SK-N-SH (cell line): ENCODE data around the gene FMOD. TPM values are rescaled to one million over a fixed set of nuclear protein-coding genes. Genes with fewer than 3 reads are reported as not detected.

ENCODE experiments used
- CTCF ChIA-PET: fragments of 300-600, 350-600 bp; formaldehyde crosslinking; extraction: SDS; loops from one replicate; lab custom pipeline; 2021; lab: Yijun Ruan, JAX
- POLR2A ChIA-PET: fragments of 350-600 bp; sonication (Branson Sonifier 250); formaldehyde crosslinking; extraction: SDS; loops from one replicate; lab custom pipeline; 2020; ENCODE audit warnings: antibody characterized with exemption, inconsistent platforms; lab: Yijun Ruan, JAX
- DNase-seq: peaks from one replicate; pipeline ENCODE4 v3.0.0; 2012
- H2AFZ ChIP-seq: fragments of 200-600 bp; sonication (generic); 2 replicates; pipeline ENCODE4 v1.8.1; 2016; ENCODE audit warnings: antibody characterized with exemption, mild to moderate bottlenecking, low read depth
- H3F3A ChIP-seq: fragments of 200-600 bp; sonication (generic); replicated peaks from 2 replicates; pipeline ENCODE3; 2016; ENCODE audit warnings: antibody characterized with exemption, mild to moderate bottlenecking; ENCODE audit not compliant: insufficient read depth
- H3K27ac ChIP-seq, 2 experiments: fragments of 200-500 bp in 1 of 2; fragments of 200-600 bp in 1 of 2; sonication (Bioruptor generic) in 1 of 2; sonication (generic), shearing (Covaris generic) in 1 of 2; 2 replicates each; pipeline versions ENCODE4 v1.5.1 to v1.6.1; 2014 to 2016; ENCODE audit warnings: low read depth in 2 of 2, inconsistent platforms in 1 of 2, low read length in 1 of 2, mild to moderate bottlenecking in 1 of 2, mixed read lengths in 1 of 2
- H3K27me3 ChIP-seq: fragments of 200-600 bp; sonication (generic), shearing (Covaris generic); 2 replicates; pipeline ENCODE4 v1.6.1; 2016; ENCODE audit warnings: mixed run types; ENCODE audit not compliant: insufficient read depth
- H3K36me3 ChIP-seq, 2 experiments: fragments of 200-500 bp in 1 of 2; fragments of 200-600 bp in 1 of 2; sonication (Bioruptor generic) in 1 of 2; sonication (generic) in 1 of 2; replicated peaks in 1 of 2; 2 replicates each; pipeline versions ENCODE3 to v1.5.1; 2014 to 2016; ENCODE audit warnings: low read length in 1 of 2, mild to moderate bottlenecking in 1 of 2; ENCODE audit not compliant: insufficient read depth in 2 of 2, control insufficient read depth in 1 of 2
- H3K4me1 ChIP-seq, 2 experiments: fragments of 200-500 bp in 1 of 2; fragments of 200-600 bp in 1 of 2; sonication (Bioruptor generic) in 1 of 2; sonication (generic), shearing (Covaris generic) in 1 of 2; 2 replicates each; pipeline versions ENCODE4 v1.5.1 to v1.6.1; 2014 to 2016; ENCODE audit warnings: low read depth in 1 of 2, low read length in 1 of 2, mixed run types in 1 of 2; ENCODE audit not compliant: insufficient read depth in 2 of 2, control insufficient read depth in 1 of 2
- H3K4me2 ChIP-seq: fragments of 200-600 bp; sonication (generic), shearing (Covaris generic); 2 replicates; pipeline ENCODE4 v1.6.1; 2017; ENCODE audit warnings: mixed run types
- H3K4me3 ChIP-seq, 2 experiments: fragments of 200-500 bp in 1 of 2; fragments of 200-600 bp in 1 of 2; sonication (Bioruptor generic) in 1 of 2; sonication (generic), shearing (Covaris generic) in 1 of 2; 2 replicates each; pipeline versions ENCODE4 v1.5.1 to v1.8.1; 2014 to 2016; ENCODE audit warnings: low read depth in 2 of 2, inconsistent platforms in 1 of 2, low read length in 1 of 2, mild to moderate bottlenecking in 1 of 2, mixed read lengths in 1 of 2, moderate library complexity in 1 of 2
- H3K79me2 ChIP-seq: fragments of 200-600 bp; sonication (generic); 2 replicates; pipeline ENCODE4 v1.8.1; 2017; ENCODE audit warnings: mild to moderate bottlenecking; ENCODE audit not compliant: insufficient read depth
- H3K9ac ChIP-seq: fragments of 200-600 bp; sonication (generic); 2 replicates; pipeline ENCODE4 v1.6.1; 2017; ENCODE audit warnings: mixed run types
- H3K9me2 ChIP-seq: fragments of 200-600 bp; sonication (generic); 2 replicates; pipeline ENCODE4 v1.6.1; 2017; ENCODE audit warnings: mixed run types
- H3K9me3 ChIP-seq: fragments of 200-600 bp; sonication (generic); 2 replicates; pipeline ENCODE4 v1.6.1; 2017; ENCODE audit warnings: mixed run types, mild to moderate bottlenecking, moderate library complexity
- H4K20me1 ChIP-seq: fragments of 200-600 bp; sonication (generic); 2 replicates; pipeline ENCODE4 v1.6.1; 2017; ENCODE audit warnings: mild to moderate bottlenecking, mixed run types; ENCODE audit not compliant: insufficient read depth
- EP300 ChIP-seq, 2 experiments: IDR thresholded peaks; 2 replicates each; pipeline versions ENCODE4 v1.4.0 to v1.6.1; 2012; ENCODE audit warnings: borderline replicate concordance in 1 of 2, low read depth in 1 of 2, low read length in 1 of 2
- FOSL2 ChIP-seq: IDR thresholded peaks from 2 replicates; pipeline ENCODE4 v1.4.0; 2012; ENCODE audit warnings: low read depth, mild to moderate bottlenecking, moderate library complexity, borderline replicate concordance
- FOXJ3 ChIP-seq: sonication (generic); formaldehyde crosslinking; IDR thresholded peaks from 2 replicates; pipeline ENCODE4 v1.5.1; 2020; ENCODE audit warnings: mild to moderate bottlenecking, missing genetic modification reagents
- GABPA ChIP-seq: IDR thresholded peaks from 2 replicates; pipeline ENCODE4 v1.4.0; 2012; ENCODE audit warnings: low read depth, mild to moderate bottlenecking
- JUND ChIP-seq: IDR thresholded peaks from 2 replicates; pipeline ENCODE4 v1.4.0; 2012
- MEF2A ChIP-seq: IDR thresholded peaks from 2 replicates; pipeline ENCODE4 v1.4.0; 2012; ENCODE audit warnings: low read depth, borderline replicate concordance
- NFIC ChIP-seq: IDR thresholded peaks from 2 replicates; pipeline ENCODE4 v1.4.0; 2012; ENCODE audit warnings: borderline replicate concordance
- NRF1 ChIP-seq: IDR thresholded peaks from 2 replicates; pipeline ENCODE4 v1.6.1; 2012; ENCODE audit warnings: low read depth, mild to moderate bottlenecking, low read length
- POLR2AphosphoS5 ChIP-seq: IDR thresholded peaks from 2 replicates; pipeline ENCODE4 v1.6.1; 2012; ENCODE audit warnings: low read depth, low read length
- RAD21 ChIP-seq: IDR thresholded peaks from 2 replicates; pipeline ENCODE4 v1.6.1; 2012; ENCODE audit warnings: mild to moderate bottlenecking, low read length
- SIN3A ChIP-seq: IDR thresholded peaks from 2 replicates; pipeline ENCODE4 v1.6.1; 2012; ENCODE audit warnings: low read depth, mild to moderate bottlenecking, low read length, moderate library complexity, borderline replicate concordance
- TAF1 ChIP-seq: IDR thresholded peaks from 2 replicates; pipeline ENCODE4 v1.6.1; 2012; ENCODE audit warnings: low read depth, mild to moderate bottlenecking, low read length, moderate library complexity, borderline replicate concordance
- TCF12 ChIP-seq: IDR thresholded peaks from 2 replicates; pipeline ENCODE4 v1.4.0; 2012
- YY1 ChIP-seq: IDR thresholded peaks from 2 replicates; pipeline ENCODE4 v1.4.0; 2012; ENCODE audit warnings: low read depth, mild to moderate bottlenecking
- WGBS: methylation state at CpG from one replicate; pipeline ENCODE4 v1.1.6; 2017; ENCODE audit warnings: low lambda C conversion rate; 5-methylcytosine and 5-hydroxymethylcytosine counted together
- polyA plus RNA-seq, 3 experiments: library from polyadenylated mRNA; depleted of rRNA; stranded (reverse); fragments of >200 nt; gene quantifications; 2 replicates each; pipeline ENCODE4 v1.2.3, GENCODE V29; 2012
- TF ChIP-seq, protein P1 (sequence below): fragments of 150-350 bp; IDR thresholded peaks from 2 replicates; pipeline ENCODE4 v1.6.1; 2017; ENCODE audit warnings: antibody characterized with exemption, low read length, low read depth, borderline replicate concordance
- TF ChIP-seq, protein P2 (sequence below): IDR thresholded peaks from 2 replicates; pipeline ENCODE4 v1.6.1; 2012; ENCODE audit warnings: mild to moderate bottlenecking, low read depth, low read length, moderate library complexity
- TF ChIP-seq, protein P3 (sequence below): fragments of 150-350 bp; IDR thresholded peaks from 2 replicates; pipeline ENCODE4 v1.6.1; 2016; ENCODE audit warnings: mild to moderate bottlenecking, low read depth, low read length
- TF ChIP-seq, protein P4 (sequence below): fragments of 200-600 bp; sonication (generic); IDR thresholded peaks from 2 replicates; pipeline ENCODE4 v1.6.1; 2017; ENCODE audit warnings: antibody characterized with exemption, mild to moderate bottlenecking, moderate library complexity

FMOD gene
- polyA plus RNA-seq, 1 of the 3 experiments (the other 2 are of a cell fraction) = not detected

DNA sequence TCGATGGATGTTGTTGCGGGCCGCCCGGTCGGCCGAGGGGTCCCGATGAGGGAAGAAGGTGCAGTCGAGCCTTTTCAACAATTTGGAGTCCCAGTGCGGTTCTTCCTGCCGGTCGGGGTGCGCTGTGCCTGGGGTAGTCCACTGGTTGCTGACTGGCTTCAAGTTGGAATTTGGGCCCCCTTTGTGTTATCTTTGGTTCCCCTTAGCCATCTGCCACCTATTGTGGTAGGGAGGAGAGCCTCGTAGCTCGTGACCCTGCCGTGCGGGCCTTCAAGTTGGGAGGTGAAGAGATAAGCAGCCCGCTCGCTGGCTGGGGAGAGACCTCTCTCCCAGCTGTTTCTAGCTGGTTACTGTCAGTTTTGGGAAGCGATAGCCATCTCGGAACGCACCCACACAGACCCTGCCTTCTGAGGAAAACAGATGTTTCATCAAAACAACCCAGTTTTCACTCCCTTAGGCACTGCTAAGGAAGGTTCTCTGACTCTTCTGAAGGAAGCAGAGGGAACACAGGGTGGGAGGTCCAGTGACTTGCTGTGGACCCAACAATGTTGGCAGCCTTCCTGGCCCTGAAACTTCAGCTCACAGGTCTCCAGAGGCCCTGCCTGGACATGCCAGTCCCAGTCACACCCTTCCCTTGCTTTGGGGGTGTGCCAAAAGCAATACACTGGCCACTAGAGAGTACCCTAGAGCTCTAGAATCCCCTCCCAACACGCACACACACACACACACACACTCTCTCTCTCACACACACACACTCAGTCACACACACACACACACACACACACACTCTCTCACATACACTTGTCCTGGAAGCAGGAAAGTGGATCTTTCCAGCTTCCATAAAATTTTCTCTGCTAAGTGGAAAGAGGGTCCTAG lies 44.6 kb downstream of the FMOD start:
- no peaks in the 10 kb centered on the region for H3K9me3 ChIP-seq
- H4K20me1 ChIP-seq = peaks cover 39% of the 10 kb centered on the region
- H3K9ac ChIP-seq = peak overlapping the region; percentile 83
- H3K79me2 ChIP-seq = peaks cover 32% of the 10 kb centered on the region
- POLR2A ChIA-PET = interaction anchor here (0.8 to 2.7 kb wide), 9 partner anchors 10 to 366 kb away, joined by 3 to 18 read pairs (median 6); no protein-coding TSS in a partner anchor
- peak overlapping the region; percentile 17 to 83; a peak in 3 of 4 replicates for H3K27ac ChIP-seq
- H3K9me2 ChIP-seq = no peaks in the 10 kb centered on the region
- H3K4me3 ChIP-seq = peak overlapping the region; percentile 84 to 94
- H3K4me2 ChIP-seq = peak overlapping the region; percentile 99
- peak; percentile 82 for DNase-seq
- peaks cover 21 to 23% of the 10 kb centered on the region in 2 experiments for H3K36me3 ChIP-seq
- H3K27me3 ChIP-seq = no peaks in the 10 kb centered on the region
- peak overlapping the region; percentile 80; the same call in 1 of the 2 replicates for H2AFZ ChIP-seq
- TF ChIP-seq NRF1 (no peak), TAF1 (no peak), RAD21 (peak; percentile 33; the same call in 1 of the 2 replicates), NFIC (peak; percentile 74), TCF12 (0 out of 2 replicates have a peak, but pooled peaks have one; percentile 15), FOSL2 (no peak), GABPA (no peak), EP300 (IDR thresholded peaks at IDR 0.05; ENCODE audit: borderline replicate concordance in 1 of 2, low read depth in 1 of 2, low read length in 1 of 2) (no peak), POLR2AphosphoS5 (peak; percentile 75)
- TF ChIP-seq, protein P1, sequence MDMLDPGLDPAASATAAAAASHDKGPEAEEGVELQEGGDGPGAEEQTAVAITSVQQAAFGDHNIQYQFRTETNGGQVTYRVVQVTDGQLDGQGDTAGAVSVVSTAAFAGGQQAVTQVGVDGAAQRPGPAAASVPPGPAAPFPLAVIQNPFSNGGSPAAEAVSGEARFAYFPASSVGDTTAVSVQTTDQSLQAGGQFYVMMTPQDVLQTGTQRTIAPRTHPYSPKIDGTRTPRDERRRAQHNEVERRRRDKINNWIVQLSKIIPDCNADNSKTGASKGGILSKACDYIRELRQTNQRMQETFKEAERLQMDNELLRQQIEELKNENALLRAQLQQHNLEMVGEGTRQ = no peak
- CTCF ChIA-PET = interaction anchor here (0.7 to 9.2 kb wide), 20 partner anchors 9 to 267 kb away, joined by 3 to 127 read pairs (median 5); no protein-coding TSS in a partner anchor
- 16% methylated on average over 12 of the region's 22 CpGs for WGBS
- peaks cover 5% of the 10 kb centered on the region for H3F3A ChIP-seq
- peaks cover 22 to 48% of the 10 kb centered on the region in 2 experiments for H3K4me1 ChIP-seq

DNA sequence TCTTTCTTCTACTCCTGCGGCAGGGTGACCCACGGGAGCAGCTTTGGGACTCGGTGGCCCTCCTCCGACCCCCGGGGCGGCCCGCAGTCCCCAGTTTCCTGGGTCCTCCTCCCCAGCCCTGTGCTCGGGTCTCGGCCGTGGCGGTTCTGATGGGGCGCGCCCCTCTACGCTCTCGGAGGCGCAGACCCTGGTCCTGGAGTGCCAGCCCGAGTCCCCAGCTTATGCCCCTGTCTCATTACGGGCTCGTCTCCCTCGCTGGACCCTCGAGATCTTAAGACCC lies 45.2 kb downstream of the FMOD start:
- 0% methylated on average over 3 of the region's 21 CpGs for WGBS
- no peak for TF ChIP-seq EP300 (IDR thresholded peaks at IDR 0.05; ENCODE audit: borderline replicate concordance in 1 of 2, low read depth in 1 of 2, low read length in 1 of 2)
- TF ChIP-seq, protein P2, sequence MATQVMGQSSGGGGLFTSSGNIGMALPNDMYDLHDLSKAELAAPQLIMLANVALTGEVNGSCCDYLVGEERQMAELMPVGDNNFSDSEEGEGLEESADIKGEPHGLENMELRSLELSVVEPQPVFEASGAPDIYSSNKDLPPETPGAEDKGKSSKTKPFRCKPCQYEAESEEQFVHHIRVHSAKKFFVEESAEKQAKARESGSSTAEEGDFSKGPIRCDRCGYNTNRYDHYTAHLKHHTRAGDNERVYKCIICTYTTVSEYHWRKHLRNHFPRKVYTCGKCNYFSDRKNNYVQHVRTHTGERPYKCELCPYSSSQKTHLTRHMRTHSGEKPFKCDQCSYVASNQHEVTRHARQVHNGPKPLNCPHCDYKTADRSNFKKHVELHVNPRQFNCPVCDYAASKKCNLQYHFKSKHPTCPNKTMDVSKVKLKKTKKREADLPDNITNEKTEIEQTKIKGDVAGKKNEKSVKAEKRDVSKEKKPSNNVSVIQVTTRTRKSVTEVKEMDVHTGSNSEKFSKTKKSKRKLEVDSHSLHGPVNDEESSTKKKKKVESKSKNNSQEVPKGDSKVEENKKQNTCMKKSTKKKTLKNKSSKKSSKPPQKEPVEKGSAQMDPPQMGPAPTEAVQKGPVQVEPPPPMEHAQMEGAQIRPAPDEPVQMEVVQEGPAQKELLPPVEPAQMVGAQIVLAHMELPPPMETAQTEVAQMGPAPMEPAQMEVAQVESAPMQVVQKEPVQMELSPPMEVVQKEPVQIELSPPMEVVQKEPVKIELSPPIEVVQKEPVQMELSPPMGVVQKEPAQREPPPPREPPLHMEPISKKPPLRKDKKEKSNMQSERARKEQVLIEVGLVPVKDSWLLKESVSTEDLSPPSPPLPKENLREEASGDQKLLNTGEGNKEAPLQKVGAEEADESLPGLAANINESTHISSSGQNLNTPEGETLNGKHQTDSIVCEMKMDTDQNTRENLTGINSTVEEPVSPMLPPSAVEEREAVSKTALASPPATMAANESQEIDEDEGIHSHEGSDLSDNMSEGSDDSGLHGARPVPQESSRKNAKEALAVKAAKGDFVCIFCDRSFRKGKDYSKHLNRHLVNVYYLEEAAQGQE = no peak
- TF ChIP-seq, protein P3, sequence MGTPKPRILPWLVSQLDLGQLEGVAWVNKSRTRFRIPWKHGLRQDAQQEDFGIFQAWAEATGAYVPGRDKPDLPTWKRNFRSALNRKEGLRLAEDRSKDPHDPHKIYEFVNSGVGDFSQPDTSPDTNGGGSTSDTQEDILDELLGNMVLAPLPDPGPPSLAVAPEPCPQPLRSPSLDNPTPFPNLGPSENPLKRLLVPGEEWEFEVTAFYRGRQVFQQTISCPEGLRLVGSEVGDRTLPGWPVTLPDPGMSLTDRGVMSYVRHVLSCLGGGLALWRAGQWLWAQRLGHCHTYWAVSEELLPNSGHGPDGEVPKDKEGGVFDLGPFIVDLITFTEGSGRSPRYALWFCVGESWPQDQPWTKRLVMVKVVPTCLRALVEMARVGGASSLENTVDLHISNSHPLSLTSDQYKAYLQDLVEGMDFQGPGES = no peak
- no peak for TF ChIP-seq RAD21
- no peak for TF ChIP-seq MEF2A
- TF ChIP-seq SIN3A = no peak
- no peak for TF ChIP-seq JUND
- no peak for TF ChIP-seq NFIC
- TF ChIP-seq FOXJ3 = no peak
- TF ChIP-seq FOSL2 = no peak
- TF ChIP-seq, protein P4, sequence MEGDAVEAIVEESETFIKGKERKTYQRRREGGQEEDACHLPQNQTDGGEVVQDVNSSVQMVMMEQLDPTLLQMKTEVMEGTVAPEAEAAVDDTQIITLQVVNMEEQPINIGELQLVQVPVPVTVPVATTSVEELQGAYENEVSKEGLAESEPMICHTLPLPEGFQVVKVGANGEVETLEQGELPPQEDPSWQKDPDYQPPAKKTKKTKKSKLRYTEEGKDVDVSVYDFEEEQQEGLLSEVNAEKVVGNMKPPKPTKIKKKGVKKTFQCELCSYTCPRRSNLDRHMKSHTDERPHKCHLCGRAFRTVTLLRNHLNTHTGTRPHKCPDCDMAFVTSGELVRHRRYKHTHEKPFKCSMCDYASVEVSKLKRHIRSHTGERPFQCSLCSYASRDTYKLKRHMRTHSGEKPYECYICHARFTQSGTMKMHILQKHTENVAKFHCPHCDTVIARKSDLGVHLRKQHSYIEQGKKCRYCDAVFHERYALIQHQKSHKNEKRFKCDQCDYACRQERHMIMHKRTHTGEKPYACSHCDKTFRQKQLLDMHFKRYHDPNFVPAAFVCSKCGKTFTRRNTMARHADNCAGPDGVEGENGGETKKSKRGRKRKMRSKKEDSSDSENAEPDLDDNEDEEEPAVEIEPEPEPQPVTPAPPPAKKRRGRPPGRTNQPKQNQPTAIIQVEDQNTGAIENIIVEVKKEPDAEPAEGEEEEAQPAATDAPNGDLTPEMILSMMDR = no peak
- TF ChIP-seq YY1 = no peak

More for the DNA sequence above, 45.2 kb downstream of the FMOD start:
- Histone ChIP-seq H3K4me1 (peaks cover 22 to 52% of the 10 kb centered on the region in 2 experiments), H3K4me3 (peak overlapping the region; percentile 84 to 94), H4K20me1 (peaks cover 39% of the 10 kb centered on the region), H3K4me2 (peak overlapping the region; percentile 99), H3K9me2 (no peaks in the 10 kb centered on the region), H2AFZ (peak overlapping the region; percentile 80; the same call in 1 of the 2 replicates), H3K9me3 (no peaks in the 10 kb centered on the region), H3F3A (peaks cover 5% of the 10 kb centered on the region), H3K27me3 (no peaks in the 10 kb centered on the region), H3K9ac (peak overlapping the region; percentile 83), H3K27ac (peak overlapping the region; percentile 17 to 83; a peak in 3 of 4 replicates), H3K36me3 (peaks cover 21 to 23% of the 10 kb centered on the region in 2 experiments), H3K79me2 (peaks cover 32% of the 10 kb centered on the region)
- peak; percentile 69 for DNase-seq
- ChIA-PET POLR2A (interaction anchor here (1.0 to 2.7 kb wide), 6 partner anchors 11 to 367 kb away, joined by 3 to 18 read pairs (median 11); no protein-coding TSS in a partner anchor), CTCF (interaction anchor here (1.1 to 9.2 kb wide), 14 partner anchors 11 to 188 kb away, joined by 4 to 127 read pairs (median 6); no protein-coding TSS in a partner anchor)
